ENCODE results near the gene ARIH1.

ARIH1 gene

DNA sequence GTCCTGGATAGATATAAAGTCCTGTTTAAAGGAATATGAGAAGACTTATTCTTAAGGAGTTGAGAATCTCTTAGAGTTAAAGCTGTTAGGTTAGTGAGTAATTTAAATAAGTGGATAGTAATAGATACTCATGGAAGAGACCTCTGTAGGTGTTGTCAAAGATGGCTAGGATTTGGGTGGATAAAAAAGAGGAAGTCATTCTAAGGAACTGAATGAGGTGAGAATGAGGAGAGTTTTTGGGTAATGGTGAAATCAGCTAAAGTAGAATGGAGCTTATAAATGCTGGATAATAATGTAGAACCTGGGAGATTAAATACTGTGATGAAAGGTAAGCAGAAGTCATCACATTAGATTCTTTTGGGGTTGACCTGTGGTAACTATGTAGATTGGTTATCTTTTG is 8.1 kb downstream of the ARIH1 start:
- Mint-ChIP-seq H3K4me3 (no peak overlapping the region), H3K36me3 (ENCODE audit: low read depth) (peaks cover 60% of the 10 kb centered on the region), H3K27ac (no peak overlapping the region), H3K9me3 (no peaks in the 10 kb centered on the region), H3K4me1 (peaks cover 17% of the 10 kb centered on the region), H3K27me3 (ENCODE audit: low read depth) (no peaks in the 10 kb centered on the region)
- TF ChIP-seq, protein P1, sequence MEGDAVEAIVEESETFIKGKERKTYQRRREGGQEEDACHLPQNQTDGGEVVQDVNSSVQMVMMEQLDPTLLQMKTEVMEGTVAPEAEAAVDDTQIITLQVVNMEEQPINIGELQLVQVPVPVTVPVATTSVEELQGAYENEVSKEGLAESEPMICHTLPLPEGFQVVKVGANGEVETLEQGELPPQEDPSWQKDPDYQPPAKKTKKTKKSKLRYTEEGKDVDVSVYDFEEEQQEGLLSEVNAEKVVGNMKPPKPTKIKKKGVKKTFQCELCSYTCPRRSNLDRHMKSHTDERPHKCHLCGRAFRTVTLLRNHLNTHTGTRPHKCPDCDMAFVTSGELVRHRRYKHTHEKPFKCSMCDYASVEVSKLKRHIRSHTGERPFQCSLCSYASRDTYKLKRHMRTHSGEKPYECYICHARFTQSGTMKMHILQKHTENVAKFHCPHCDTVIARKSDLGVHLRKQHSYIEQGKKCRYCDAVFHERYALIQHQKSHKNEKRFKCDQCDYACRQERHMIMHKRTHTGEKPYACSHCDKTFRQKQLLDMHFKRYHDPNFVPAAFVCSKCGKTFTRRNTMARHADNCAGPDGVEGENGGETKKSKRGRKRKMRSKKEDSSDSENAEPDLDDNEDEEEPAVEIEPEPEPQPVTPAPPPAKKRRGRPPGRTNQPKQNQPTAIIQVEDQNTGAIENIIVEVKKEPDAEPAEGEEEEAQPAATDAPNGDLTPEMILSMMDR (IDR thresholded peaks at IDR 0.05; ENCODE audit: unreplicated experiment in 3 of 3) = no peak

DNA sequence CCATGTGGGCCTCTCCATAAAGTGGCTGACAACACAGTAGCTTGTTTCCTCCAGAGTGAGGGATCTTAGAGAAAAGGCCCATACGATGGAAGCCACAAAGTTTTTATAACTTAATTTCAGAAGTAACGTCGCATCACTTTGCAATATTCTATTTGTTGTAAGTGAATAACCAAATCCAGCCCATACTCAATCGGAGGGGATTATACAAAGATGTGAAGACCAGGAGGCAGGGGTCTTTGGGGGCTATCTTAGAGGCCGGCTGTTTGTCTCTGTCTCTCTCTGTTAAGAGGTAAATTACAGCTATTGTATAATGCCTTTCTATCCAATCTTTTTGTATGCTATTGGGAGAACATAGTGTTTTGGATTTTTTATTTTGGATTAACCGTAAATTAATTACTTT is 9.1 kb downstream of the ARIH1 start:
- peaks cover 25% of the 10 kb centered on the region for H3K4me1 Mint-ChIP-seq

DNA sequence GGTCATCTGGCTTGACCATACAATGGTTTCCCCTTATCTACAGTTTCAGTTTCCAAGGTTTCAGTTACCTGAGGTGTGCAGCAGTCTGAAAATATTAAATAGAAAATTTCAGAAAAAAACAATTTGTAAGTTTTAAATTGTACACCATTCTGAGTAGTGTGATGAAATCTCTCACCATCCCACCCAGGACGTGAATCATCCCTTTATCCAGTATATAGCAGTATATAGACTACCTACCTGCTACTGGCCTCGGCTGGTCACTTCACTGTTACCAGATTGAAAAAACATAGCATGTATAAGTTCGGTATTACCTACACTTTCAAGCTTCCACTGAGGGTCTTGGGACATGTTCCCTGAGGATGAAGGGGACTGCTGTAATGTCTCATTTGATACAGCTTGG is 12.0 kb downstream of the ARIH1 start:
- Mint-ChIP-seq H3K4me3 (no peak overlapping the region), H3K4me1 (peaks cover 18% of the 10 kb centered on the region), H3K9me3 (no peaks in the 10 kb centered on the region), H3K27me3 (ENCODE audit: low read depth) (no peaks in the 10 kb centered on the region), H3K27ac (no peak overlapping the region), H3K36me3 (ENCODE audit: low read depth) (peaks cover 41% of the 10 kb centered on the region)
- TF ChIP-seq, protein P1 (IDR thresholded peaks at IDR 0.05; ENCODE audit: unreplicated experiment in 3 of 3) = no peak

More for the DNA sequence above, 9.1 kb downstream of the ARIH1 start:
- TF ChIP-seq, protein P1 (IDR thresholded peaks at IDR 0.05; ENCODE audit: unreplicated experiment in 3 of 3) = no peak
- H3K4me3 Mint-ChIP-seq = no peak overlapping the region
- peaks cover 59% of the 10 kb centered on the region for H3K36me3 Mint-ChIP-seq (ENCODE audit: low read depth)
- no peaks in the 10 kb centered on the region for H3K9me3 Mint-ChIP-seq
- H3K27ac Mint-ChIP-seq = no peak overlapping the region
- H3K27me3 Mint-ChIP-seq (ENCODE audit: low read depth) = no peaks in the 10 kb centered on the region

DNA sequence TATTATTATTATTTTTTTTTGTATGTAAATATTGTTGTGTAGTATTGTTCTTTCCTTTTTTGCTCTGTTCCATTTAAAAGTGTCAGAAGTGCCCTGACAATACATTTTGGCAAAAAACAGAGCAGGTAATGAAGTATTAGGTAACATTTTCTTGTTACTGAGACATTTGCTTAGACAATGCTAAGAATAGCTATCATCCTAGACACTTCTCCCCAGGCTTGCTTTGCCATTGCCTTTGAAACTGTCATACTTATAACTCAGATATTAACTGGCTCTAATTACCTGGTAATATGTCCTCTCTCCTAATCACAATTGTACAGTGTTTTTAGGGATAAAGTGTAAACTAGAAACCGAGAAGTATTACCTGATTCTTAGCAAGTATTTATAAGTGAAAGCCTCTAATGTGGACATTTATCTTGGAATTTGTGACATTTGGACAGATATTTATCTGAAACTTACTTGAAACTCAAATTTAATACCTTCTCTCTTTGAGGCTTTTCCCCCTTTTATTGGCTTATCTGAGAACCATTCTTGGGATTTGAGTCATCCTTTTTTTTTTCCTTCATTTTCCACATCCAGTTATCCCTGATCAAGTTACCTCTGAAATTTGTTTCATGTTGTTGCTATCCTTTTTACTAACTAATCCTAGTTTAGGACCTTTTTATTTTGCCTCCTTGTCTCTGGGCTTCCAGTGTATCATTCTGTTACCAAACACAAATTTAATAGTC is 13.1 kb downstream of the ARIH1 start:
- H3K9me3 Mint-ChIP-seq = no peaks in the 10 kb centered on the region
- H3K4me1 Mint-ChIP-seq = peaks cover 23% of the 10 kb centered on the region
- H3K36me3 Mint-ChIP-seq (ENCODE audit: low read depth) = peaks cover 36% of the 10 kb centered on the region
- no peak overlapping the region for H3K4me3 Mint-ChIP-seq
- H3K27me3 Mint-ChIP-seq (ENCODE audit: low read depth) = no peaks in the 10 kb centered on the region
- H3K27ac Mint-ChIP-seq = no peak overlapping the region
- TF ChIP-seq, protein P1 (IDR thresholded peaks at IDR 0.05; ENCODE audit: unreplicated experiment in 3 of 3) = no peak

DNA sequence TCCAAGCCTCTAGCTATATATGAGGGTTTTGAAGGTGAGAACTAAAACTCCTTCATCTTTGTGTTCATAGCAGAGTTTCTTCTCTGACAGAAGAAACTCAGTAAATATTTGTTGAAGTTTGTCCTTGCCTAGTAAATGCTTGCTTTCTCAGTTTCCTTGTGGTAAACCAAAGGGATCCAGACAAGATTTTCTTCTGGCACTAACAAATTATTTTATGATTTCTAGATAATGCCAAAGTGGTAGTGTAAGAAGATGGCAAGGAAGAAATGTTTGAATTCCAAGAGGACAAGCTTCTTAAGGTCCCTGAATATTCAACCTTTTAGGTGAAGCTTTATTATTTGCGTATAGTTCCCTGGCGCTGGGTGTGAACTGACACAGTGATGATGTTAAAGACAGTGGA is 14.4 kb downstream of the ARIH1 start:
- Mint-ChIP-seq H3K4me1 (peaks cover 28% of the 10 kb centered on the region), H3K27ac (no peak overlapping the region), H3K27me3 (ENCODE audit: low read depth) (no peaks in the 10 kb centered on the region), H3K4me3 (no peak overlapping the region), H3K9me3 (no peaks in the 10 kb centered on the region), H3K36me3 (ENCODE audit: low read depth) (peaks cover 27% of the 10 kb centered on the region)
- TF ChIP-seq, protein P1 (IDR thresholded peaks at IDR 0.05; ENCODE audit: unreplicated experiment in 3 of 3) = no peak

DNA sequence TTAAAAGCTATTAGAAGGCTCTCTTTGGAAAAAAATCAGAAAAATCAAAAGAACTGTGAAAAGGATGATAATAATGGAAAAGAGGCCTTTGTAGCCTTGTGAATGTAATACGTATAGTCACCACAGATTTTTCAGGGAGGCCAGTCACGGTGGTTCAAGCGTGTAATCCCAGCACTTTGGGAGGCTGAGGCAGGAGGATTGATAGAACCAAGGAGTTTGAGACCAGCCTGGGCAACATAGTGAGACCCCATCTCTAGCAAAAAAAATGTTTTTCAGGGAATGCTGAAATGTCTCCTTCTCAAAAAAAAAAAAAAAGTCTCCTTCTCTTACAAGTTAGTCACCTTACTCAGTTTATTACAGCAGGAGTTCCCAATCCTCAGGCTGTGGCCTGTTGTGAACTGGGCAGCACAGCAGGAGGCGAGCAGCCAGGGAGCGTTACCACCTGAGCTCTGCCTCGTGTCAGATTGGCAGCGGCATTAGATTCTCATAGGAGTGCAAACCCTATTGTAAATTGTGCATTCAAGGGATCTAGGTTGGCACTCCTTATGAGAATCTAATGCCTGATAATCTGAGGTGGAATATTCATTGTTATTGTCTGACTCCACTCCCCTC is 15.9 kb downstream of the ARIH1 start:
- Mint-ChIP-seq H3K27me3 (ENCODE audit: low read depth) (no peaks in the 10 kb centered on the region), H3K4me1 (peaks cover 38% of the 10 kb centered on the region), H3K27ac (no peak overlapping the region), H3K9me3 (no peaks in the 10 kb centered on the region), H3K36me3 (ENCODE audit: low read depth) (peaks cover 15% of the 10 kb centered on the region), H3K4me3 (no peak overlapping the region)
- TF ChIP-seq, protein P1 (IDR thresholded peaks at IDR 0.05; ENCODE audit: unreplicated experiment in 3 of 3) = no peak

Measured in nephron (organoid).